Measurements from ENCODE around the gene ADAMTS9.

GRCh38 chr3:64681015-64681414 lies 6.8 kb downstream of the ADAMTS9 start:
- TF ChIP-seq, protein P1, sequence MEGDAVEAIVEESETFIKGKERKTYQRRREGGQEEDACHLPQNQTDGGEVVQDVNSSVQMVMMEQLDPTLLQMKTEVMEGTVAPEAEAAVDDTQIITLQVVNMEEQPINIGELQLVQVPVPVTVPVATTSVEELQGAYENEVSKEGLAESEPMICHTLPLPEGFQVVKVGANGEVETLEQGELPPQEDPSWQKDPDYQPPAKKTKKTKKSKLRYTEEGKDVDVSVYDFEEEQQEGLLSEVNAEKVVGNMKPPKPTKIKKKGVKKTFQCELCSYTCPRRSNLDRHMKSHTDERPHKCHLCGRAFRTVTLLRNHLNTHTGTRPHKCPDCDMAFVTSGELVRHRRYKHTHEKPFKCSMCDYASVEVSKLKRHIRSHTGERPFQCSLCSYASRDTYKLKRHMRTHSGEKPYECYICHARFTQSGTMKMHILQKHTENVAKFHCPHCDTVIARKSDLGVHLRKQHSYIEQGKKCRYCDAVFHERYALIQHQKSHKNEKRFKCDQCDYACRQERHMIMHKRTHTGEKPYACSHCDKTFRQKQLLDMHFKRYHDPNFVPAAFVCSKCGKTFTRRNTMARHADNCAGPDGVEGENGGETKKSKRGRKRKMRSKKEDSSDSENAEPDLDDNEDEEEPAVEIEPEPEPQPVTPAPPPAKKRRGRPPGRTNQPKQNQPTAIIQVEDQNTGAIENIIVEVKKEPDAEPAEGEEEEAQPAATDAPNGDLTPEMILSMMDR (IDR thresholded peaks at IDR 0.05): no peak
- TF ChIP-seq POLR2A (IDR thresholded peaks at IDR 0.05): no peak
